K562 (cell line): ENCODE measurements around the gene PPARGC1A. TPM values are rescaled to one million over a fixed set of nuclear protein-coding genes. Genes with fewer than 3 reads are reported as not detected.

Source experiments
- CBX1 ChIP-seq: sonication (generic); IDR thresholded peaks from 2 replicates; pipeline ENCODE4 v1.6.1; 2016; ENCODE audit warnings: antibody characterized with exemption, low read depth, mild to moderate bottlenecking
- polyA plus RNA-seq, 8 experiments: library from polyadenylated mRNA; depleted of rRNA in 4 of 8; stranded (reverse) in 5 of 8; unstranded in 3 of 8; fragments of >200 nt; fragmentation: Nextera tagmentation in 2 of 8; fragmentation: Illumina TruSeq in 1 of 8; extraction: Ambion mirVana in 2 of 8; extraction: Trizol in 1 of 8; gene quantifications; 2 replicates each; pipeline versions ENCODE4 v1.2.1 to v1.2.3, GENCODE V29; 2011 to 2014; ENCODE audit warnings: inconsistent platforms in 1 of 8, missing spikeins in 1 of 8
- total RNA-seq, 7 experiments: library from RNA; depleted of rRNA in 6 of 7; stranded (reverse); fragments of >200 nt in 6 of 7; fragmentation: Illumina TruSeq in 2 of 7; extraction: Trizol in 2 of 7; gene quantifications; 2 replicates each; pipeline versions ENCODE4 v1.2.1 to v1.2.3, GENCODE V29; 2011 to 2021; ENCODE audit warnings: low replicate concordance in 1 of 7
- TF ChIP-seq, protein P1 (sequence below), 2 experiments: fragments of 450-650 bp; IDR thresholded peaks; 2 replicates each; pipeline ENCODE4 v1.6.1; 2016; ENCODE audit warnings: mild to moderate bottlenecking in 2 of 2, borderline replicate concordance in 1 of 2, low read depth in 1 of 2, moderate library complexity in 1 of 2
- TF ChIP-seq, protein P2 (sequence below): fragments of 250-450 bp; sonication (Bioruptor Pico); IDR thresholded peaks from 2 replicates; pipeline ENCODE4 v1.9.0; 2021; ENCODE audit warnings: mild to moderate bottlenecking, inconsistent platforms

PPARGC1A gene
- total and polyA plus RNA-seq, 9 of the 15 experiments (the other 6 are each of a cell fraction or from before 2014, with no cell fraction given): 0.02 TPM; not detected in 8

DNA sequence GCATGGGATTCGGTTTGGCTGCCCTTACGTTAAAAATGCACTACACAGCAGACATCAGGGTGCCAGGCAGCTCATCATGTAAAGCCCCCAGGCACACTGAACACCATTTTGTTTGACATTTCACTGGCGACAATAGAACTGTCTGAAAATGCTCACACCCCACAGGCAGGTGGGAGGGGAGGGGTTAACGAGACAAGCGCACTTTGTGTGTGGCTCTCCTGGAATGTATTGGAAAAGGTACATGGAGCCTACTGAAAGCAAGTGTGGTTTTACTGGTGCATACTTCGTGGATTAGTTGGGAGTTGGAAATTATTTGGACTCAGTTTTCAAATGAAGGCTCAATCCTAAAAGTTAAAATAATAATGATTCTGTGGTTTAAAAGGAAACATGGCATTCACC is 31.6 kb upstream of the PPARGC1A start (continued):
- TF ChIP-seq, protein P1, sequence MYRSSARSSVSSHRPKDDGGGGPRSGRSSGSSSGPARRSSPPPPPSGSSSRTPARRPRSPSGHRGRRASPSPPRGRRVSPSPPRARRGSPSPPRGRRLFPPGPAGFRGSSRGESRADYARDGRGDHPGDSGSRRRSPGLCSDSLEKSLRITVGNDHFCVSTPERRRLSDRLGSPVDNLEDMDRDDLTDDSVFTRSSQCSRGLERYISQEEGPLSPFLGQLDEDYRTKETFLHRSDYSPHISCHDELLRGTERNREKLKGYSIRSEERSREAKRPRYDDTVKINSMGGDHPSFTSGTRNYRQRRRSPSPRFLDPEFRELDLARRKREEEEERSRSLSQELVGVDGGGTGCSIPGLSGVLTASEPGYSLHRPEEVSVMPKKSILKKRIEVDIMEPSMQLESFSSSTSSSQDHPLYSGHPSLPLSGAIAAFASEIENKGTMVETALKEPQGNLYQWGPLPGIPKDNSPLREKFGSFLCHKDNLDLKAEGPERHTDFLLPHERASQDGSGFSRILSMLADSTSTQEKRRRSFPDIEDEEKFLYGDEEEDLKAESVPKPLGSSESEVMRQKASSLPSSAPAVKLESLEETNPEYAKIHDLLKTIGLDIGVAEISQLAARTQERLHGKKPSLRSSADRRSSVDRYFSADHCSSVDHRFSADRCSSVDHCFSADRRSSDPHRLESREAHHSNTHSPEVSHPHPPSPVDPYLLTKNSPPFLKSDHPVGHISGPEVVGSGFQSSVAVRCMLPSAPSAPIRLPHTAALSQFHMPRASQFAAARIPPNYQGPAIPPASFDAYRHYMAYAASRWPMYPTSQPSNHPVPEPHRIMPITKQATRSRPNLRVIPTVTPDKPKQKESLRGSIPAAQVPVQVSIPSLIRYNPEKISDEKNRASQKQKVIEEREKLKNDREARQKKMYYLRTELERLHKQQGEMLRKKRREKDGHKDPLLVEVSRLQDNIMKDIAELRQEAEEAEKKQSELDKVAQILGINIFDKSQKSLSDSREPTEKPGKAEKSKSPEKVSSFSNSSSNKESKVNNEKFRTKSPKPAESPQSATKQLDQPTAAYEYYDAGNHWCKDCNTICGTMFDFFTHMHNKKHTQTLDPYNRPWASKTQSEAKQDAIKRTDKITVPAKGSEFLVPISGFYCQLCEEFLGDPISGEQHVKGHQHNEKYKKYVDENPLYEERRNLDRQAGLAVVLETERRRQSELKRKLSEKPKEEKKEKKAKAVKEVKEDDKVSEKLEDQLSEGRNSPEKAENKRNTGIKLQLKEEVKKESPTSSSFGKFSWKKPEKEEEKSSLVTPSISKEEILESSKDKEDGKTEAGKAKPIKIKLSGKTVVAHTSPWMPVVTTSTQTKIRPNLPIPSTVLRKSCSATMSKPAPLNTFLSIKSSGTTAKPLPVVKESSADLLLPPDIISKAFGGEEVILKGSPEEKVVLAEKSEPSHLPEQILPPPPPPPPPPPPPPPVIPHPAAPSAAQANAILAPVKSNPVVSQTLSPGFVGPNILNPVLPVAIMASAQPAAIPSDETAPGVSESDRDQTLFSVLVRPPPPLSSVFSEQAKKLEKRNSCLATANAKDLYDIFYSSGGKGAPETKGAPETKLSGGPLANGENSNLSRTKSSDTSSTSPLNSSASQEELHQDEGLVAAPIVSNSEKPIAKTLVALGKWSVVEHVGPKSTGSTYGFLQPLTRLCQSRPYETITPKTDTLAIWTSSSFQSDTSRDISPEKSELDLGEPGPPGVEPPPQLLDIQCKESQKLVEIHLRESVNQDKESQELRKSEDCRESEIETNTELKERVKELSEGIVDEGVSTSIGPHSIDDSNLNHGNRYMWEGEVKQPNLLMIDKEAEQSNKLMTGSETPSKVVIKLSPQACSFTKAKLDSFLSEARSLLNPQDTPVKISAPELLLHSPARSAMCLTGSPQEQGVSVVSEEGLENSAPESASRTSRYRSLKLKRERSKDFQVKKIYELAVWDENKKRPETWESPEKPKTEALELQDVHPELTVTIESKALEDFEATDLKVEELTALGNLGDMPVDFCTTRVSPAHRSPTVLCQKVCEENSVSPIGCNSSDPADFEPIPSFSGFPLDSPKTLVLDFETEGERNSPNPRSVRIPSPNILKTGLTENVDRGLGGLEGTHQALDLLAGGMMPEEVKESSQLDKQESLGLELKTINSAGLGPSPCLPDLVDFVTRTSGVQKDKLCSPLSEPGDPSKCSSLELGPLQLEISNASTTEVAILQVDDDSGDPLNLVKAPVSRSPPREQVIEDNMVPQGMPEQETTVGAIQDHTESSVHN (IDR thresholded peaks at IDR 0.05; ENCODE audit: borderline replicate concordance in 1 of 2, low read depth in 1 of 2): no peak
- no peak for TF ChIP-seq CBX1
- TF ChIP-seq, protein P2, sequence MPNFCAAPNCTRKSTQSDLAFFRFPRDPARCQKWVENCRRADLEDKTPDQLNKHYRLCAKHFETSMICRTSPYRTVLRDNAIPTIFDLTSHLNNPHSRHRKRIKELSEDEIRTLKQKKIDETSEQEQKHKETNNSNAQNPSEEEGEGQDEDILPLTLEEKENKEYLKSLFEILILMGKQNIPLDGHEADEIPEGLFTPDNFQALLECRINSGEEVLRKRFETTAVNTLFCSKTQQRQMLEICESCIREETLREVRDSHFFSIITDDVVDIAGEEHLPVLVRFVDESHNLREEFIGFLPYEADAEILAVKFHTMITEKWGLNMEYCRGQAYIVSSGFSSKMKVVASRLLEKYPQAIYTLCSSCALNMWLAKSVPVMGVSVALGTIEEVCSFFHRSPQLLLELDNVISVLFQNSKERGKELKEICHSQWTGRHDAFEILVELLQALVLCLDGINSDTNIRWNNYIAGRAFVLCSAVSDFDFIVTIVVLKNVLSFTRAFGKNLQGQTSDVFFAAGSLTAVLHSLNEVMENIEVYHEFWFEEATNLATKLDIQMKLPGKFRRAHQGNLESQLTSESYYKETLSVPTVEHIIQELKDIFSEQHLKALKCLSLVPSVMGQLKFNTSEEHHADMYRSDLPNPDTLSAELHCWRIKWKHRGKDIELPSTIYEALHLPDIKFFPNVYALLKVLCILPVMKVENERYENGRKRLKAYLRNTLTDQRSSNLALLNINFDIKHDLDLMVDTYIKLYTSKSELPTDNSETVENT (CRISPR knock-in tag): no peak
- TF ChIP-seq, all 486 proteins: peak for 0
